ENCODE results near the gene LONRF2. TPM values are rescaled to one million over a fixed set of nuclear protein-coding genes. Genes with fewer than 3 reads are reported as not detected.
A peak's percentile ranks its signal among the peaks of the same experiment; 100 is the strongest.
"Not testable (repeated sequence)": the region's sequence is repeated elsewhere in the genome, so short reads cannot be mapped to it uniquely, and the experiment has no call there.

Gene LONRF2
- total RNA-seq, 1 donor from 2014 or later: not detected

DNA sequence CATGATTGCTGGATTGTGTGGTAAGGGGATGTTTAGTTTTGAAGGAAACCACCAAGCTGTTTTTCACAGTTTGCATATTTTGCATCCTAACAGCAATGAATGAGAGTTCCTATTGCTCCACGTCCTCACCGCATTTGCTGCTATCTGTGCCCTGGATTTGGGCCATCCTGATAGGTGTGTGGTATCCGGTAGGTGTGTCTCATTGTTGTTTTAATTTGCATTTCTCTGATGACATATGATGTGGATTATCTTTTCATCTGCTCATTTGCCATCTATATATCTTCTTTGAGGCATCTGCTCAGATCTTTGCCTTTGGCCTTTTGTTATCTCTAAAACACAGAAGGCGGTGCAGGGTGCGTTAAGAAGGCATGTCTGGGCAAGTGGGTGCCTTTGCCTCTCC lies 73.3 kb downstream of the LONRF2 start:
- H3K36me3 Mint-ChIP-seq (ENCODE audit: low read depth, unreplicated experiment): no peaks in the 10 kb centered on the region
- H3K27ac Mint-ChIP-seq (ENCODE audit: unreplicated experiment): no peak overlapping the region
- no peak for DNase-seq (ENCODE audit: low spot score)
- H3K4me1 Mint-ChIP-seq (ENCODE audit: unreplicated experiment): no peaks in the 10 kb centered on the region
- no peak overlapping the region for H3K4me3 Mint-ChIP-seq (ENCODE audit: unreplicated experiment)
- TF ChIP-seq, protein P1, sequence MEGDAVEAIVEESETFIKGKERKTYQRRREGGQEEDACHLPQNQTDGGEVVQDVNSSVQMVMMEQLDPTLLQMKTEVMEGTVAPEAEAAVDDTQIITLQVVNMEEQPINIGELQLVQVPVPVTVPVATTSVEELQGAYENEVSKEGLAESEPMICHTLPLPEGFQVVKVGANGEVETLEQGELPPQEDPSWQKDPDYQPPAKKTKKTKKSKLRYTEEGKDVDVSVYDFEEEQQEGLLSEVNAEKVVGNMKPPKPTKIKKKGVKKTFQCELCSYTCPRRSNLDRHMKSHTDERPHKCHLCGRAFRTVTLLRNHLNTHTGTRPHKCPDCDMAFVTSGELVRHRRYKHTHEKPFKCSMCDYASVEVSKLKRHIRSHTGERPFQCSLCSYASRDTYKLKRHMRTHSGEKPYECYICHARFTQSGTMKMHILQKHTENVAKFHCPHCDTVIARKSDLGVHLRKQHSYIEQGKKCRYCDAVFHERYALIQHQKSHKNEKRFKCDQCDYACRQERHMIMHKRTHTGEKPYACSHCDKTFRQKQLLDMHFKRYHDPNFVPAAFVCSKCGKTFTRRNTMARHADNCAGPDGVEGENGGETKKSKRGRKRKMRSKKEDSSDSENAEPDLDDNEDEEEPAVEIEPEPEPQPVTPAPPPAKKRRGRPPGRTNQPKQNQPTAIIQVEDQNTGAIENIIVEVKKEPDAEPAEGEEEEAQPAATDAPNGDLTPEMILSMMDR (IDR thresholded peaks at IDR 0.05; ENCODE audit: unreplicated experiment): no peak
- H3K9me3 Mint-ChIP-seq (ENCODE audit: unreplicated experiment): no peaks in the 10 kb centered on the region
- no peaks in the 10 kb centered on the region for H3K27me3 Mint-ChIP-seq (ENCODE audit: unreplicated experiment)

DNA sequence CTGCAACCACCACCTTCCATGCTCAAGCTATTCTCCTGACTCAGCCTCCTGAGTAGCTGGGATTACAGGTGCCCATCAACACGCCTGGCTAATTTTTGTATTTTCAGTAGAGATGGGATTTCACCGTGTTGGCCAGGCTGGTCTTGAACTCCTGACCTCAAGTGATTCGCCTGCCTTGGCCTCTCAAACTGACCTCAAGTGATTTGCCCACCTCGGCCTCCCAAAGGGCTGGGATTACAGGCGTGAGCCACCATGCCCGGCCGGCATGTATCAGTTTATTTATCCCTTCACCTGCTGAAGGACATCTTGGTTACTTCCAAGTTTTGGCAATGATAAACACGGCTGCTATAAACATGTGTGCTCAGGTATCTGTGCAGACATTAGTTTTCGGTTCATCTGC lies 73.7 kb downstream of the LONRF2 start:
- H3K4me1 Mint-ChIP-seq (ENCODE audit: unreplicated experiment); H3K27me3 Mint-ChIP-seq (ENCODE audit: unreplicated experiment): not testable (repeated sequence)

DNA sequence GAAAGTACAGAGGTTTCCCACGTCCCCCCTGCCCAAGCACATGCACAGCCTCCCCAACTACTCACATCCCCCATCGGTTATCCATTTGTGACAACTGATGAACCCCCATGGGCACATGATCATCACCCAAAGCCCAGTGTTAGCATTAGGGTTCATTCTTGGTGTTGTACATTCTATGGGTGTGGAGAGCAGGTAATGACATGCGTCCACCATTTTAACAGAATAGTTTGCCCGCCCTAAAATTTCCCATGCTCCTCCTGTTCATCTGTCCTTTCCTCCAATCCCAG lies 74.3 kb downstream of the LONRF2 start:
- DNase-seq (ENCODE audit: low spot score): no peak
- no peaks in the 10 kb centered on the region for H3K4me1 Mint-ChIP-seq (ENCODE audit: unreplicated experiment)
- TF ChIP-seq, protein P1 (IDR thresholded peaks at IDR 0.05; ENCODE audit: unreplicated experiment): no peak

More for the DNA sequence above, 73.7 kb downstream of the LONRF2 start:
- not testable (repeated sequence) for H3K27ac Mint-ChIP-seq (ENCODE audit: unreplicated experiment); DNase-seq (ENCODE audit: low spot score); H3K9me3 Mint-ChIP-seq (ENCODE audit: unreplicated experiment); H3K4me3 Mint-ChIP-seq (ENCODE audit: unreplicated experiment); H3K36me3 Mint-ChIP-seq (ENCODE audit: low read depth, unreplicated experiment)

DNA sequence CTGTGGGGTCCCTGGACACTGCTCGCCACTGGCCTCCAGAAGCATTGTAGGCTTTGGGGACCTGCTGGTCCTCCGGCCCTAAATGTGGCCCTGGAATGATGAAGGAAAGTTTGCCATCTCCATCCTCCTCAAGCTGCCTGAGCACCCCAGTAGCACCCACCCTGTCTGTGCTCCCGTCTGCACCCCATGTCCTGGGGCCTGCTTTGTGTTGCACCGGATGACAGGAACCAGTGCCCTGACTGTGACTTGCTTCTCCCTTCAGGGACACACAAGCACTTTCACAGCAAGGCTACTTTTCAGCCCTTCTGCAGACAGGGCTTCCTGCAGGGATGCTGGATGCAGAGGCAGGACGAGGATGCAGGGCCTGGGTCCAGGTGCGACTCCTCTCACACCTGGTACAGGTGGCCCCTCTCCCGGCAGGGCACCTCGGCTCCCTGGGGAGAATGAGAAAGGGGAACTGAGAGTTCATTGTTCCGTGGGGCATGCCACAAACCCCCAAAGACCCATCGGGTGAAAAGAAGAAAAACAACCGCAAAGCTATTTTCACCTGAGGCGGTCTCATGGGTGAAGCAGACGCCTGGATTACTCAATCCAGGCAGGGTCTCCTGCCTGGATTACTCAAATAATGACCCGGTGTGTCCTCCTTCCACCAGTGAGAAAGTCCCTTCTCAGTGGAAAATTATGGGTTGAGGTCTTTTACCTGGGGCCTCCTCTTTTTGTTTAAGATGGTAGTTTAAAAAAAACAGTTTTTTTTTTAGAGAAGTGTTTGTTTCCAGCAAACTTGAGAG lies 74.9 kb downstream of the LONRF2 start:
- TF ChIP-seq, protein P1 (IDR thresholded peaks at IDR 0.05; ENCODE audit: unreplicated experiment): no peak
- Mint-ChIP-seq H3K27me3 (ENCODE audit: unreplicated experiment) (no peaks in the 10 kb centered on the region), H3K4me1 (ENCODE audit: unreplicated experiment) (no peaks in the 10 kb centered on the region), H3K36me3 (ENCODE audit: low read depth, unreplicated experiment) (no peaks in the 10 kb centered on the region), H3K4me3 (ENCODE audit: unreplicated experiment) (no peak overlapping the region), H3K9me3 (ENCODE audit: unreplicated experiment) (no peaks in the 10 kb centered on the region), H3K27ac (ENCODE audit: unreplicated experiment) (no peak overlapping the region)
- DNase-seq (ENCODE audit: low spot score): no peak

More for the DNA sequence above, 74.3 kb downstream of the LONRF2 start:
- no peak overlapping the region for H3K27ac Mint-ChIP-seq (ENCODE audit: unreplicated experiment)
- H3K4me3 Mint-ChIP-seq (ENCODE audit: unreplicated experiment): no peak overlapping the region
- H3K27me3 Mint-ChIP-seq (ENCODE audit: unreplicated experiment): no peaks in the 10 kb centered on the region
- no peaks in the 10 kb centered on the region for H3K9me3 Mint-ChIP-seq (ENCODE audit: unreplicated experiment)
- H3K36me3 Mint-ChIP-seq (ENCODE audit: low read depth, unreplicated experiment): no peaks in the 10 kb centered on the region

DNA sequence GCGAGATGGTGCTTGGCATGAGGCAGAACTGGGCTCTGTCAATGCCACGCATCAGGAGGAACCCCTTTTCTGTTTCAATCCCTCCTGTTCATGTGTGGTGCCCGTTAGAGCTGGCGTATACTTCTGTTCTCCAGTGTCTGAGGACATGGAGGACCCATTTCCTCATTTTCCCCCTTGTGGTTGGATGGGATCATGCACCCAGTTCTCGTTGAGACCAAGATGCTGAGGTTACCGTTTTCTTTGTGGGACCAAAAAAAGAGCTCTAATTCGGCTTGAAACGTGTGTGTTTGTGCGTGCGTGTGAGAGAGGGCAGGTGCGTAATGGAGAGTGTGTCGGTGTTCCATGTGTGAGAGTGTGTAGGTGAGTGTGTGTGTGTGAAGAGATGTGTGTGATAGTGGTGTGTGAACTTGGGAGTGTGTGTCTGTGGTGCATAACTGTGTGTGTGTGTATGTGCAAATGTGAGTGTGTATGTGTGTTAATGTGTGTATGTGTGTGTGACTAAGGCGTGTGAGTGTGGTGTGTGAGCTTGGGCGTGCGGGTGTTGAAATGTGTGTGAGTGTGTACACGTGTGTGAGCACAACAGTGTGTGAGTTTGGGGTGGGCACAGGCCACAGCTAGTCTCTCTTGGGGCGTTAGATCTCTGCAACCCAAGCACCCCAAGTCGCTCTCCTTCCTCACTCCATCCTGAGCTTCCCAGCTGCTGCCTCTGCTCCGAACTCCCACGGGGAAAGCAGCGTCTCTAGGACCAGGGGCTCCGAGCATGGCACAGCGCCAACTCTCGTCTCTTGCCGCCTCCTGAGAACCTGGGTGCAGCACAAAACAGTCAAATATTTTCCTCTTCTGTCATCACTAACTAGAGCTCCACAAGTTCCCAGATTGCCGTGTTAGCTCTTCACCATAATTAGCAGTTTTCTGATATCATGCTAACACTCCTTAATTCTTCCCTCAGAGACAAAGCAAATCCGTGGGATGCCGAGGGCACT lies 75.8 kb downstream of the LONRF2 start:
- no peaks in the 10 kb centered on the region for H3K27me3 Mint-ChIP-seq (ENCODE audit: unreplicated experiment)
- TF ChIP-seq, protein P1 (IDR thresholded peaks at IDR 0.05; ENCODE audit: unreplicated experiment): peak; percentile 77
- no peaks in the 10 kb centered on the region for H3K9me3 Mint-ChIP-seq (ENCODE audit: unreplicated experiment)
- H3K4me3 Mint-ChIP-seq (ENCODE audit: unreplicated experiment): no peak overlapping the region
- no peaks in the 10 kb centered on the region for H3K4me1 Mint-ChIP-seq (ENCODE audit: unreplicated experiment)
- peak; percentile 49 for DNase-seq (ENCODE audit: low spot score)
- no peaks in the 10 kb centered on the region for H3K36me3 Mint-ChIP-seq (ENCODE audit: low read depth, unreplicated experiment)
- no peak overlapping the region for H3K27ac Mint-ChIP-seq (ENCODE audit: unreplicated experiment)
